Body of pancreas (tissue), 4 donors: ENCODE measurements around the gene MYO1B. TPM values are rescaled to one million over a fixed set of nuclear protein-coding genes. Genes with fewer than 3 reads are reported as not detected.

ENCODE experiments used
- ATAC-seq: fragments of 150-250 bp; one replicate; pipeline ENCODE4 v1.9.1; 2016
- DNase-seq, 4 donors: peaks; one replicate each; pipeline ENCODE4 v3.0.0-alpha.2; 2019
- H3K27ac ChIP-seq, 4 donors: fragments of 200-600 bp; sonication (generic); 1 replicate in 3 of 4; 2 replicates in 1 of 4; pipeline versions ENCODE4 v1.5.1 to v1.6.1; 2016 to 2019; ENCODE audit warnings: mild to moderate bottlenecking in 1 of 4, mixed read lengths in 1 of 4, moderate library complexity in 1 of 4
- H3K27me3 ChIP-seq, 2 donors: fragments of 200-600 bp; sonication (generic); one replicate each; pipeline ENCODE4 v1.6.0; 2016; ENCODE audit warnings: mild to moderate bottlenecking in 1 of 2
- H3K36me3 ChIP-seq, 2 donors: fragments of 200-600 bp; sonication (generic); replicated peaks in 1 of 2; 2 replicates each; pipeline ENCODE4 v1.5.1; 2016; ENCODE audit warnings: low read depth in 2 of 2; ENCODE audit not compliant: insufficient read depth in 1 of 2
- H3K4me1 ChIP-seq: fragments of 200-600 bp; sonication (generic); one replicate; pipeline ENCODE4 v1.6.0; 2016
- H3K4me3 ChIP-seq, 2 donors: fragments of 200-600 bp; sonication (generic); 1 replicate in 1 of 2; 2 replicates in 1 of 2; pipeline ENCODE4 v1.5.1; 2016 to 2019
- H3K9me3 ChIP-seq, 3 donors: fragments of 200-600 bp; sonication (generic); 1 replicate in 2 of 3; 2 replicates in 1 of 3; pipeline ENCODE4 v1.5.1; 2016
- CTCF ChIP-seq, 7 experiments: fragments of 450-650 bp in 4 of 7; fragments of 200-600 bp in 3 of 7; sonication (generic) in 3 of 7; IDR thresholded peaks; one replicate each; pipeline ENCODE4 v1.5.1; 2016 to 2019; ENCODE audit warnings: antibody characterized with exemption in 7 of 7
- POLR2A ChIP-seq, 3 donors: fragments of 450-650 bp; IDR thresholded peaks; one replicate each; pipeline ENCODE4 v1.6.1; 2016; ENCODE audit warnings: antibody characterized with exemption in 3 of 3, mild to moderate bottlenecking in 2 of 3
- WGBS, 2 donors: methylation state at CpG; one replicate each; pipeline ENCODE4 v1.1.5; 2017; 5-methylcytosine and 5-hydroxymethylcytosine counted together
- intact Hi-C: fragments of 100-400 bp; cut with DNase I; formaldehyde crosslinking; loops from one replicate; pipeline ENCODE4 v1.15.1; 2023
- total RNA-seq, 2 donors: library from RNA; depleted of rRNA; stranded (reverse); fragments of >200 nt; gene quantifications; one replicate each; pipeline ENCODE4 v1.1.0, GENCODE V29; 2016

Gene MYO1B
- total RNA-seq, 2 donors from 2014 or later = 68.0 to 77.8 TPM

GRCh38 chr2:191268596-191268995 lies 23.4 kb downstream of the MYO1B start:
- H3K36me3 ChIP-seq = no peaks in the 10 kb centered on the region
- TF ChIP-seq CTCF (IDR thresholded peaks at IDR 0.05) = no peak
- no peak for TF ChIP-seq POLR2A (IDR thresholded peaks at IDR 0.05)
- H3K9me3 ChIP-seq = no peaks in the 10 kb centered on the region
- H3K27me3 ChIP-seq = no peaks in the 10 kb centered on the region
- WGBS, 2 donors = 100% methylated on average over 1 of the region's 1 CpG
- DNase-seq (no peak), ATAC-seq (no peak)
- no peak overlapping the region for H3K27ac ChIP-seq
- peaks cover 67% of the 10 kb centered on the region for H3K4me1 ChIP-seq
- H3K4me3 ChIP-seq = no peak overlapping the region
- intact Hi-C loops = no loop called here

GRCh38 chr2:191270306-191271161 lies 25.3 kb downstream of the MYO1B start:
- Histone ChIP-seq H3K36me3 (no peaks in the 10 kb centered on the region), H3K9me3 (no peaks in the 10 kb centered on the region), H3K4me3 (no peak overlapping the region), H3K4me1 (peaks cover 62% of the 10 kb centered on the region), H3K27ac (no peak overlapping the region), H3K27me3 (no peaks in the 10 kb centered on the region)
- DNase-seq (no peak), ATAC-seq (peak; percentile 4)
- 72 to 76% methylated on average over 6 of the region's 6 CpGs for WGBS, 2 donors
- TF ChIP-seq CTCF (IDR thresholded peaks at IDR 0.05) (no peak), POLR2A (IDR thresholded peaks at IDR 0.05) (no peak)
- intact Hi-C loops = no loop called here

GRCh38 chr2:191272064-191272463 lies 26.9 kb downstream of the MYO1B start:
- H3K27ac ChIP-seq = peak overlapping the region in 1 of 4 donors; percentile 16
- DNase-seq (no peak), ATAC-seq (no peak)
- no peaks in the 10 kb centered on the region for H3K9me3 ChIP-seq
- no peak overlapping the region for H3K4me3 ChIP-seq
- intact Hi-C loops = no loop called here
- no peaks in the 10 kb centered on the region for H3K36me3 ChIP-seq
- H3K27me3 ChIP-seq = no peaks in the 10 kb centered on the region
- TF ChIP-seq POLR2A (IDR thresholded peaks at IDR 0.05) (no peak), CTCF (IDR thresholded peaks at IDR 0.05) (no peak)
- WGBS, 2 donors = 88% methylated on average over 2 of the region's 2 CpGs
- peaks cover 48% of the 10 kb centered on the region for H3K4me1 ChIP-seq

GRCh38 chr2:191274413-191274815 lies 29.2 kb downstream of the MYO1B start:
- Histone ChIP-seq H3K4me3 (no peak overlapping the region), H3K9me3 (no peaks in the 10 kb centered on the region), H3K27me3 (no peaks in the 10 kb centered on the region), H3K36me3 (no peaks in the 10 kb centered on the region), H3K27ac (no peak overlapping the region), H3K4me1 (peaks cover 48% of the 10 kb centered on the region)
- WGBS, 2 donors = 67 to 71% methylated on average over 2 of the region's 2 CpGs
- no peak for ATAC-seq
- TF ChIP-seq POLR2A (IDR thresholded peaks at IDR 0.05) (no peak), CTCF (IDR thresholded peaks at IDR 0.05) (no peak)
- intact Hi-C loops = no loop called here
- DNase-seq = no peak
